Gastroesophageal sphincter (tissue), 3 donors: ENCODE measurements around the gene HHIP.

Experiments
- CTCF ChIP-seq, 4 experiments: fragments of 200-600 bp in 2 of 4; fragments of 450-650 bp in 2 of 4; sonication (generic) in 1 of 4; IDR thresholded peaks; one replicate each; pipeline ENCODE4 v1.5.1; 2017 to 2019; ENCODE audit warnings: antibody characterized with exemption in 4 of 4, mild to moderate bottlenecking in 2 of 4, moderate library complexity in 2 of 4
- POLR2A ChIP-seq, 2 donors: fragments of 450-650 bp; IDR thresholded peaks; one replicate each; pipeline ENCODE4 v1.6.1; 2017; ENCODE audit warnings: antibody characterized with exemption in 2 of 2, mild to moderate bottlenecking in 2 of 2, moderate library complexity in 1 of 2

GRCh38 chr4:144653781-144654545 is 8.0 kb downstream of the HHIP start:
- TF ChIP-seq POLR2A (IDR thresholded peaks at IDR 0.05) (no peak), CTCF (IDR thresholded peaks at IDR 0.05) (no peak)
